SK-N-SH treated with all-trans-retinoic acid at 6 μM for 48 hours (cell line): ENCODE measurements around the gene LONP2.

Experiments
- ATAC-seq: fragments of 200-7000 bp; cut with Tn5 transposase; 3 replicates; pipeline ENCODE4 v1.9.1; 2020; ENCODE audit warnings: mild to moderate bottlenecking, moderate library complexity
- ARNTL ChIP-seq: fragments of 450-650 bp; formaldehyde crosslinking; IDR thresholded peaks from 2 replicates; pipeline ENCODE4 v1.5.0; 2020; ENCODE audit warnings: low read depth, mild to moderate bottlenecking, moderate library complexity, borderline replicate concordance
- BACH2 ChIP-seq: fragments of 250-450 bp; sonication (Bioruptor Pico); IDR thresholded peaks from 2 replicates; pipeline ENCODE4 v1.9.0; 2021; ENCODE audit warnings: mild to moderate bottlenecking, borderline replicate concordance
- CSDC2 ChIP-seq: fragments of 250-450 bp; sonication (Bioruptor Pico); IDR thresholded peaks from 2 replicates; pipeline ENCODE4 v1.5.0; 2020; ENCODE audit warnings: mild to moderate bottlenecking, moderate library complexity
- ESRRG ChIP-seq: fragments of 250-450 bp; sonication (Bioruptor Pico); IDR thresholded peaks from 2 replicates; pipeline ENCODE4 v1.6.1; 2021; ENCODE audit warnings: mild to moderate bottlenecking
- ISL1 ChIP-seq: fragments of 250-450 bp; sonication (Bioruptor Pico); IDR thresholded peaks from 2 replicates; pipeline ENCODE4 v2.1.2; 2022; ENCODE audit warnings: mild to moderate bottlenecking, moderate library complexity
- OSR1 ChIP-seq: fragments of 250-450 bp; sonication (Bioruptor Pico); IDR thresholded peaks from 2 replicates; pipeline ENCODE4 v1.8.0; 2022; ENCODE audit warnings: moderate library complexity, mild to moderate bottlenecking, inconsistent platforms
- RARB ChIP-seq: fragments of 250-450 bp; sonication (Bioruptor Pico); IDR thresholded peaks from 2 replicates; pipeline ENCODE4 v1.8.0; 2021; ENCODE audit warnings: mild to moderate bottlenecking, moderate library complexity
- TCF4 ChIP-seq: fragments of 250-450 bp; sonication (Bioruptor Pico); IDR thresholded peaks from 2 replicates; pipeline ENCODE4 v1.8.0; 2021; ENCODE audit warnings: mild to moderate bottlenecking, moderate library complexity, borderline replicate concordance
- ZC3H10 ChIP-seq: fragments of 250-450 bp; sonication (Bioruptor Pico); IDR thresholded peaks from 2 replicates; pipeline ENCODE4 v1.5.1; 2021; ENCODE audit warnings: mild to moderate bottlenecking, moderate library complexity
- ZNF565 ChIP-seq: fragments of 450-650 bp; formaldehyde crosslinking; conservative IDR thresholded peaks from 2 replicates; pipeline ENCODE4 v1.5.0; 2020; ENCODE audit warnings: low read depth, mild to moderate bottlenecking, moderate library complexity
- ZNF70 ChIP-seq: fragments of 450-650 bp; formaldehyde crosslinking; IDR thresholded peaks from 2 replicates; pipeline ENCODE4 v1.5.0; 2020; ENCODE audit warnings: mild to moderate bottlenecking, moderate library complexity
- ZNF8 ChIP-seq: fragments of 450-650 bp; formaldehyde crosslinking; IDR thresholded peaks from 2 replicates; pipeline ENCODE4 v1.5.0; 2020; ENCODE audit warnings: mild to moderate bottlenecking, moderate library complexity
- TF ChIP-seq, protein P1 (sequence below): fragments of 250-450 bp; sonication (Bioruptor Pico); IDR thresholded peaks from 2 replicates; pipeline ENCODE4 v1.5.1; 2020; ENCODE audit warnings: low read depth, mild to moderate bottlenecking, moderate library complexity
- TF ChIP-seq, protein P2 (sequence below): fragments of 250-450 bp; sonication (Bioruptor Pico); IDR thresholded peaks from 2 replicates; pipeline ENCODE4 v1.5.0; 2020; ENCODE audit warnings: mild to moderate bottlenecking, moderate library complexity
- TF ChIP-seq, protein P3 (sequence below): fragments of 250-450 bp; sonication (Bioruptor Pico); IDR thresholded peaks from 2 replicates; pipeline ENCODE4 v1.5.1; 2021; ENCODE audit warnings: mild to moderate bottlenecking, moderate library complexity
- TF ChIP-seq, protein P4 (sequence below): fragments of 250-450 bp; sonication (Bioruptor Pico); IDR thresholded peaks from 2 replicates; pipeline ENCODE4 v1.8.0; 2020; ENCODE audit warnings: mild to moderate bottlenecking, moderate library complexity, borderline replicate concordance
- TF ChIP-seq, protein P5 (sequence below): fragments of 250-450 bp; sonication (Bioruptor Pico); IDR thresholded peaks from 2 replicates; pipeline ENCODE4 v1.8.0; 2021; ENCODE audit warnings: low read depth, mild to moderate bottlenecking, moderate library complexity, borderline replicate concordance

Gene LONP2

DNA sequence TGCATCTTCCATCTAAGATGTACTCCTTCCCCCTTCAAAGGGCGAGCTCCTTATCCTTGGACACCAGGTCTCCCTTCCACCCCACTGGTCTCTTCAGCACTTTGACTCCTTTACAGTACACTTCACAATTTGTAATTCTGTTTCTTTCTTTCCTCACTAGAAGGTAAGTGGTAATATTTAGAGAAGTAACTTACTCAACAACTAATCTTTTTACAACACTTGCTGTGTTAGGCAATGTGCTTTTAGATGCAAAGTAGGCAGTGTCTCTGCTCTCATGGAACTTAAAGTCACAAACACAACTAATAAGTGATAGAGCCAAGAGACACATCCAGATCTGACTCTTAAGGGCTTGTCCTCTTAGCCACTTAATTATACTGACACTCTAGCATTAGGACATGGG, 134.7 kb downstream of the LONP2 start:
- no peak for ATAC-seq
- TF ChIP-seq, protein P1, sequence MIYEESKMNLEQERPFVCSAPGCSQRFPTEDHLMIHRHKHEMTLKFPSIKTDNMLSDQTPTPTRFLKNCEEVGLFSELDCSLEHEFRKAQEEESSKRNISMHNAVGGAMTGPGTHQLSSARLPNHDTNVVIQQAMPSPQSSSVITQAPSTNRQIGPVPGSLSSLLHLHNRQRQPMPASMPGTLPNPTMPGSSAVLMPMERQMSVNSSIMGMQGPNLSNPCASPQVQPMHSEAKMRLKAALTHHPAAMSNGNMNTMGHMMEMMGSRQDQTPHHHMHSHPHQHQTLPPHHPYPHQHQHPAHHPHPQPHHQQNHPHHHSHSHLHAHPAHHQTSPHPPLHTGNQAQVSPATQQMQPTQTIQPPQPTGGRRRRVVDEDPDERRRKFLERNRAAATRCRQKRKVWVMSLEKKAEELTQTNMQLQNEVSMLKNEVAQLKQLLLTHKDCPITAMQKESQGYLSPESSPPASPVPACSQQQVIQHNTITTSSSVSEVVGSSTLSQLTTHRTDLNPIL: no peak
- no peak for TF ChIP-seq ARNTL
- no peak for TF ChIP-seq ZC3H10 (CRISPR knock-in tag)
- no peak for TF ChIP-seq TCF4 (CRISPR knock-in tag)
- no peak for TF ChIP-seq CSDC2 (CRISPR knock-in tag)
- no peak for TF ChIP-seq ZNF565 (CRISPR knock-in tag)
- TF ChIP-seq, protein P2, sequence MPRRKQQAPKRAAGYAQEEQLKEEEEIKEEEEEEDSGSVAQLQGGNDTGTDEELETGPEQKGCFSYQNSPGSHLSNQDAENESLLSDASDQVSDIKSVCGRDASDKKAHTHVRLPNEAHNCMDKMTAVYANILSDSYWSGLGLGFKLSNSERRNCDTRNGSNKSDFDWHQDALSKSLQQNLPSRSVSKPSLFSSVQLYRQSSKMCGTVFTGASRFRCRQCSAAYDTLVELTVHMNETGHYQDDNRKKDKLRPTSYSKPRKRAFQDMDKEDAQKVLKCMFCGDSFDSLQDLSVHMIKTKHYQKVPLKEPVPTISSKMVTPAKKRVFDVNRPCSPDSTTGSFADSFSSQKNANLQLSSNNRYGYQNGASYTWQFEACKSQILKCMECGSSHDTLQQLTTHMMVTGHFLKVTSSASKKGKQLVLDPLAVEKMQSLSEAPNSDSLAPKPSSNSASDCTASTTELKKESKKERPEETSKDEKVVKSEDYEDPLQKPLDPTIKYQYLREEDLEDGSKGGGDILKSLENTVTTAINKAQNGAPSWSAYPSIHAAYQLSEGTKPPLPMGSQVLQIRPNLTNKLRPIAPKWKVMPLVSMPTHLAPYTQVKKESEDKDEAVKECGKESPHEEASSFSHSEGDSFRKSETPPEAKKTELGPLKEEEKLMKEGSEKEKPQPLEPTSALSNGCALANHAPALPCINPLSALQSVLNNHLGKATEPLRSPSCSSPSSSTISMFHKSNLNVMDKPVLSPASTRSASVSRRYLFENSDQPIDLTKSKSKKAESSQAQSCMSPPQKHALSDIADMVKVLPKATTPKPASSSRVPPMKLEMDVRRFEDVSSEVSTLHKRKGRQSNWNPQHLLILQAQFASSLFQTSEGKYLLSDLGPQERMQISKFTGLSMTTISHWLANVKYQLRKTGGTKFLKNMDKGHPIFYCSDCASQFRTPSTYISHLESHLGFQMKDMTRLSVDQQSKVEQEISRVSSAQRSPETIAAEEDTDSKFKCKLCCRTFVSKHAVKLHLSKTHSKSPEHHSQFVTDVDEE (CRISPR knock-in tag): no peak
- no peak for TF ChIP-seq BACH2
- TF ChIP-seq ZNF8: no peak
- TF ChIP-seq RARB (CRISPR knock-in tag): no peak
- TF ChIP-seq ESRRG (CRISPR knock-in tag): no peak
- TF ChIP-seq, protein P3, sequence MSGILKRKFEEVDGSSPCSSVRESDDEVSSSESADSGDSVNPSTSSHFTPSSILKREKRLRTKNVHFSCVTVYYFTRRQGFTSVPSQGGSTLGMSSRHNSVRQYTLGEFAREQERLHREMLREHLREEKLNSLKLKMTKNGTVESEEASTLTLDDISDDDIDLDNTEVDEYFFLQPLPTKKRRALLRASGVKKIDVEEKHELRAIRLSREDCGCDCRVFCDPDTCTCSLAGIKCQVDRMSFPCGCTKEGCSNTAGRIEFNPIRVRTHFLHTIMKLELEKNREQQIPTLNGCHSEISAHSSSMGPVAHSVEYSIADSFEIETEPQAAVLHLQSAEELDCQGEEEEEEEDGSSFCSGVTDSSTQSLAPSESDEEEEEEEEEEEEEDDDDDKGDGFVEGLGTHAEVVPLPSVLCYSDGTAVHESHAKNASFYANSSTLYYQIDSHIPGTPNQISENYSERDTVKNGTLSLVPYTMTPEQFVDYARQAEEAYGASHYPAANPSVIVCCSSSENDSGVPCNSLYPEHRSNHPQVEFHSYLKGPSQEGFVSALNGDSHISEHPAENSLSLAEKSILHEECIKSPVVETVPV: no peak
- TF ChIP-seq ISL1 (CRISPR knock-in tag): no peak
- no peak for TF ChIP-seq OSR1 (CRISPR knock-in tag)
- TF ChIP-seq, protein P4, sequence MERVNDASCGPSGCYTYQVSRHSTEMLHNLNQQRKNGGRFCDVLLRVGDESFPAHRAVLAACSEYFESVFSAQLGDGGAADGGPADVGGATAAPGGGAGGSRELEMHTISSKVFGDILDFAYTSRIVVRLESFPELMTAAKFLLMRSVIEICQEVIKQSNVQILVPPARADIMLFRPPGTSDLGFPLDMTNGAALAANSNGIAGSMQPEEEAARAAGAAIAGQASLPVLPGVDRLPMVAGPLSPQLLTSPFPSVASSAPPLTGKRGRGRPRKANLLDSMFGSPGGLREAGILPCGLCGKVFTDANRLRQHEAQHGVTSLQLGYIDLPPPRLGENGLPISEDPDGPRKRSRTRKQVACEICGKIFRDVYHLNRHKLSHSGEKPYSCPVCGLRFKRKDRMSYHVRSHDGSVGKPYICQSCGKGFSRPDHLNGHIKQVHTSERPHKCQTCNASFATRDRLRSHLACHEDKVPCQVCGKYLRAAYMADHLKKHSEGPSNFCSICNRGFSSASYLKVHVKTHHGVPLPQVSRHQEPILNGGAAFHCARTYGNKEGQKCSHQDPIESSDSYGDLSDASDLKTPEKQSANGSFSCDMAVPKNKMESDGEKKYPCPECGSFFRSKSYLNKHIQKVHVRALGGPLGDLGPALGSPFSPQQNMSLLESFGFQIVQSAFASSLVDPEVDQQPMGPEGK (CRISPR knock-in tag): no peak

DNA sequence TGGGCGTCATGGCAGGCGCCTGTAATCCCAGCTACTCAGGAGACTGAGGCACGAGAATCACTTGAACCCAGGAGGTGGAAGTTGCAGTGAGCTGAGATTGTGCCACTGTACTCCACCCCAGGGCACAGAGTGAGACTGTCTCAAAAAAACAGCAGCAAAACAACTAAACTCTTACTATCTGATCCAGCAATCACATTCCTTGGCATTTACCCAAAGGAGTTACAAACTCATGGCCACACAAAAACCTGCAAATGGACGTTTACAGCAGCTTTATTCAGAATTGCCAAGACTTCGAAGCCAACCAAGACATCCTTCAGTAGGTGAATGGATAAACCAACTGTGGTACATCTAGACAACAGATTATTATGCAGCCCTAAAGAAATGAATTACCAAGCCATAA, 137.1 kb downstream of the LONP2 start:
- TF ChIP-seq ZNF8 (peak; percentile 87), ARNTL (no peak)
- ATAC-seq: no peak

DNA sequence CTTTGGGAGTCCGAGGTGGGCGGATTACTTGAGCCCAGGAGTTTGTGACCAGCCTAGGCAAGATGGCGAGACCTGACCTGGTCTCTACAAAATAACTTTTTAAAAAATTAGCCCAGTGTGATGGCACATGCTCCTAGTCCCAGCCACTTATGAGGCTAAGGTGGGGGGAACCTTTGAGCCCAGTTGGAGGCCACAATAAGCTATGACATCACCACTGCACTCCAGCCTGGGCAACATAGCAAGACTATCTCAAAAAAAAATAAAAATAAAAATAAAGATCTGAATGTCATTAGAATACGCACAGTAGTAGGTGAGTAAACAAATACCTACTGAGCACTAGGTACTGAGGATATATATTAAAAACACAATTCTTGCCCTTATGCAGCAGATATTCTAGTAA, 138.0 kb downstream of the LONP2 start:
- ATAC-seq: no peak
- no peak for TF ChIP-seq ZNF70 (CRISPR knock-in tag)
- no peak for TF ChIP-seq TCF4 (CRISPR knock-in tag)
- TF ChIP-seq, protein P5, sequence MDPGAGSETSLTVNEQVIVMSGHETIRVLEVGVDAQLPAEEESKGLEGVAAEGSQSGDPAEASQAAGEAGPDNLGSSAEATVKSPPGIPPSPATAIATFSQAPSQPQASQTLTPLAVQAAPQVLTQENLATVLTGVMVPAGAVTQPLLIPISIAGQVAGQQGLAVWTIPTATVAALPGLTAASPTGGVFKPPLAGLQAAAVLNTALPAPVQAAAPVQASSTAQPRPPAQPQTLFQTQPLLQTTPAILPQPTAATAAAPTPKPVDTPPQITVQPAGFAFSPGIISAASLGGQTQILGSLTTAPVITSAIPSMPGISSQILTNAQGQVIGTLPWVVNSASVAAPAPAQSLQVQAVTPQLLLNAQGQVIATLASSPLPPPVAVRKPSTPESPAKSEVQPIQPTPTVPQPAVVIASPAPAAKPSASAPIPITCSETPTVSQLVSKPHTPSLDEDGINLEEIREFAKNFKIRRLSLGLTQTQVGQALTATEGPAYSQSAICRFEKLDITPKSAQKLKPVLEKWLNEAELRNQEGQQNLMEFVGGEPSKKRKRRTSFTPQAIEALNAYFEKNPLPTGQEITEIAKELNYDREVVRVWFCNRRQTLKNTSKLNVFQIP (CRISPR knock-in tag): no peak
- TF ChIP-seq, protein P1: no peak
- TF ChIP-seq ISL1 (CRISPR knock-in tag): no peak
